Measurements from ENCODE around the gene SEC23A.
"Not testable (repeated sequence)": the region's sequence is repeated elsewhere in the genome, so short reads cannot be mapped to it uniquely, and the experiment has no call there.

SEC23A gene

GRCh38 chr14:39030209-39030608 is 72.8 kb downstream of the SEC23A start:
- DNase-seq (ENCODE audit: low read depth, low spot score), result no peak

GRCh38 chr14:39029789-39030188 is 73.2 kb downstream of the SEC23A start:
- DNase-seq (ENCODE audit: low read depth, low spot score), result no peak

- no peak for DNase-seq (ENCODE audit: low read depth, low spot score)
Observed at GRCh38 chr14:39028620-39029019, 74.4 kb downstream of the SEC23A start.

GRCh38 chr14:39025810-39026627 is 77.0 kb downstream of the SEC23A start:
- DNase-seq (ENCODE audit: low read depth, low spot score), result peak; percentile 65

GRCh38 chr14:39025250-39025809 is 77.7 kb downstream of the SEC23A start:
- DNase-seq (ENCODE audit: low read depth, low spot score), result no peak

- no peak for DNase-seq (ENCODE audit: low read depth, low spot score)
Observed at GRCh38 chr14:39023939-39024871, 78.8 kb downstream of the SEC23A start.

- DNase-seq (ENCODE audit: low read depth, low spot score), result not testable (repeated sequence)
Observed at GRCh38 chr14:39017096-39018016, 85.7 kb downstream of the SEC23A start.

- DNase-seq (ENCODE audit: low read depth, low spot score), result no peak
Observed at GRCh38 chr14:39016733-39017095, 86.3 kb downstream of the SEC23A start.

- no peak for DNase-seq (ENCODE audit: low read depth, low spot score)
Observed at GRCh38 chr14:39015964-39016577, 87.0 kb downstream of the SEC23A start.

- DNase-seq (ENCODE audit: low read depth, low spot score), result peak; percentile 36
Observed at GRCh38 chr14:39015360-39015961, 87.6 kb downstream of the SEC23A start.

- DNase-seq (ENCODE audit: low read depth, low spot score), result no peak
Observed at GRCh38 chr14:39014460-39014859, 88.6 kb downstream of the SEC23A start.

- not testable (repeated sequence) for DNase-seq (ENCODE audit: low read depth, low spot score)
Observed at GRCh38 chr14:39008965-39009364, 94.1 kb downstream of the SEC23A start.

- no peak for DNase-seq (ENCODE audit: low read depth, low spot score)
Observed at GRCh38 chr14:39006721-39007410, 96.2 kb downstream of the SEC23A start.

GRCh38 chr14:39005044-39005880 is 97.8 kb downstream of the SEC23A start:
- no peak for DNase-seq (ENCODE audit: low read depth, low spot score)

GRCh38 chr14:38999949-39000348 is 103.1 kb downstream of the SEC23A start:
- no peak for DNase-seq (ENCODE audit: low read depth, low spot score)

- DNase-seq (ENCODE audit: low read depth, low spot score), result no peak
Observed at GRCh38 chr14:38994731-38995130, 108.3 kb downstream of the SEC23A start.

GRCh38 chr14:38993981-38994380 is 109.1 kb downstream of the SEC23A start:
- DNase-seq (ENCODE audit: low read depth, low spot score), result no peak

- DNase-seq (ENCODE audit: low read depth, low spot score), result no peak
Observed at GRCh38 chr14:38992067-38992844, 110.8 kb downstream of the SEC23A start.
